Mucosa of stomach (tissue), 1 donor: ENCODE measurements around the gene ABLIM1.

Source experiments
- H3K27me3 ChIP-seq: one replicate; pipeline ENCODE4 v1.7.0; 2013; ENCODE audit warnings: mild to moderate bottlenecking, low read length; ENCODE audit not compliant: control insufficient read depth, insufficient read depth
- H3K36me3 ChIP-seq: one replicate; pipeline ENCODE4 v1.7.0; 2013; ENCODE audit warnings: low read length; ENCODE audit not compliant: control insufficient read depth, insufficient read depth
- H3K4me1 ChIP-seq: one replicate; pipeline ENCODE4 v1.7.0; 2013; ENCODE audit warnings: mild to moderate bottlenecking, low read length; ENCODE audit not compliant: control insufficient read depth, insufficient read depth
- H3K4me3 ChIP-seq: one replicate; pipeline ENCODE4 v1.7.0; 2013; ENCODE audit warnings: low read length
- H3K9ac ChIP-seq: one replicate; pipeline ENCODE4 v1.7.0; 2013; ENCODE audit warnings: mild to moderate bottlenecking, low read length, moderate library complexity
- H3K9me3 ChIP-seq: one replicate; pipeline ENCODE4 v1.7.0; 2013; ENCODE audit warnings: mild to moderate bottlenecking, low read length, moderate library complexity; ENCODE audit not compliant: control insufficient read depth
- donor health status: Pancreatic carcinoma.

Gene ABLIM1

GRCh38 chr10:114406455-114406854 is 251.6 kb downstream of the ABLIM1 start:
- Histone ChIP-seq H3K27me3 (peaks cover 15% of the 10 kb centered on the region), H3K4me3 (no peak overlapping the region), H3K9me3 (no peaks in the 10 kb centered on the region), H3K9ac (no peak overlapping the region), H3K36me3 (no peaks in the 10 kb centered on the region), H3K4me1 (peaks cover 12% of the 10 kb centered on the region)

- peak overlapping the region; percentile 67 for H3K9ac ChIP-seq
- peaks cover 15% of the 10 kb centered on the region for H3K4me1 ChIP-seq
- H3K4me3 ChIP-seq = peak overlapping the region; percentile 26
- H3K27me3 ChIP-seq = peaks cover 15% of the 10 kb centered on the region
- no peaks in the 10 kb centered on the region for H3K36me3 ChIP-seq
- no peaks in the 10 kb centered on the region for H3K9me3 ChIP-seq
Measured at GRCh38 chr10:114405011-114405350, 253.1 kb downstream of the ABLIM1 start.

GRCh38 chr10:114404171-114405010 is 253.7 kb downstream of the ABLIM1 start, which contains the start of gene AFAP1L2:
Gene AFAP1L2 (minus strand): TSS chr10:114404502. CDS start chr10:114404455, 47 bp downstream.
- Histone ChIP-seq H3K4me3 (peak within 1 kb of the TSS; percentile 26), H3K36me3 (no peaks in the 10 kb centered on the region), H3K9ac (peak within 1 kb of the TSS; percentile 67), H3K27me3 (peaks cover 15% of the 10 kb centered on the region), H3K4me1 (peaks cover 17% of the 10 kb centered on the region), H3K9me3 (no peaks in the 10 kb centered on the region)

GRCh38 chr10:114403541-114404161 is 254.4 kb downstream of the ABLIM1 start:
- H3K36me3 ChIP-seq = no peaks in the 10 kb centered on the region
- H3K9ac ChIP-seq = peak overlapping the region; percentile 60
- peaks cover 18% of the 10 kb centered on the region for H3K4me1 ChIP-seq
- H3K4me3 ChIP-seq = peak overlapping the region; percentile 26
- H3K27me3 ChIP-seq = peaks cover 15% of the 10 kb centered on the region
- no peaks in the 10 kb centered on the region for H3K9me3 ChIP-seq

GRCh38 chr10:114402871-114403540 is 255.1 kb downstream of the ABLIM1 start:
- Histone ChIP-seq H3K9ac (peak overlapping the region; percentile 60), H3K9me3 (no peaks in the 10 kb centered on the region), H3K36me3 (no peaks in the 10 kb centered on the region), H3K27me3 (peaks cover 15% of the 10 kb centered on the region), H3K4me3 (no peak overlapping the region), H3K4me1 (peaks cover 24% of the 10 kb centered on the region)

- Histone ChIP-seq H3K9ac (no peak overlapping the region), H3K9me3 (no peaks in the 10 kb centered on the region), H3K4me3 (no peak overlapping the region), H3K4me1 (peaks cover 32% of the 10 kb centered on the region), H3K36me3 (no peaks in the 10 kb centered on the region), H3K27me3 (peaks cover 15% of the 10 kb centered on the region)
Measured at GRCh38 chr10:114402233-114402632, 255.8 kb downstream of the ABLIM1 start.

GRCh38 chr10:114401195-114401791 is 256.8 kb downstream of the ABLIM1 start:
- H3K9ac ChIP-seq = no peak overlapping the region
- H3K4me1 ChIP-seq = peaks cover 32% of the 10 kb centered on the region
- H3K9me3 ChIP-seq = no peaks in the 10 kb centered on the region
- H3K36me3 ChIP-seq = no peaks in the 10 kb centered on the region
- no peak overlapping the region for H3K4me3 ChIP-seq
- peaks cover 15% of the 10 kb centered on the region for H3K27me3 ChIP-seq

- H3K4me1 ChIP-seq = peaks cover 32% of the 10 kb centered on the region
- H3K27me3 ChIP-seq = peaks cover 15% of the 10 kb centered on the region
- H3K4me3 ChIP-seq = no peak overlapping the region
Measured at GRCh38 chr10:114400091-114400490, 258.0 kb downstream of the ABLIM1 start.

GRCh38 chr10:114399576-114399975 is 258.5 kb downstream of the ABLIM1 start:
- Histone ChIP-seq H3K9me3 (no peaks in the 10 kb centered on the region), H3K36me3 (no peaks in the 10 kb centered on the region), H3K4me1 (peaks cover 32% of the 10 kb centered on the region), H3K27me3 (peaks cover 15% of the 10 kb centered on the region), H3K9ac (no peak overlapping the region), H3K4me3 (no peak overlapping the region)

More at GRCh38 chr10:114400091-114400490, 258.0 kb downstream of the ABLIM1 start:
- H3K36me3 ChIP-seq = no peaks in the 10 kb centered on the region
- H3K9ac ChIP-seq = no peak overlapping the region
- no peaks in the 10 kb centered on the region for H3K9me3 ChIP-seq

- no peak overlapping the region for H3K4me3 ChIP-seq
- H3K9me3 ChIP-seq = no peaks in the 10 kb centered on the region
- peaks cover 11% of the 10 kb centered on the region for H3K27me3 ChIP-seq
- H3K36me3 ChIP-seq = no peaks in the 10 kb centered on the region
- H3K4me1 ChIP-seq = peaks cover 27% of the 10 kb centered on the region
- H3K9ac ChIP-seq = no peak overlapping the region
Measured at GRCh38 chr10:114398587-114399331, 259.3 kb downstream of the ABLIM1 start.

- Histone ChIP-seq H3K9ac (peak overlapping the region; percentile 16), H3K27me3 (peaks cover under 1% of the 10 kb centered on the region), H3K4me1 (peaks cover 20% of the 10 kb centered on the region), H3K36me3 (no peaks in the 10 kb centered on the region), H3K4me3 (no peak overlapping the region), H3K9me3 (no peaks in the 10 kb centered on the region)
Measured at GRCh38 chr10:114397651-114398145, 260.4 kb downstream of the ABLIM1 start.
